CD4-positive, alpha-beta T cell treated with Interleukin-15 for 4 hours (primary cell): ENCODE results near the gene METTL6.
"Not testable (repeated sequence)": the region's sequence is repeated elsewhere in the genome, so short reads cannot be mapped to it uniquely, and the experiment has no call there.

Experiments used
- DNase-seq: peaks from one replicate; pipeline ENCODE4 v3.0.0-alpha.2; 2020; ENCODE audit warnings: low spot score

The METTL6 gene

DNA sequence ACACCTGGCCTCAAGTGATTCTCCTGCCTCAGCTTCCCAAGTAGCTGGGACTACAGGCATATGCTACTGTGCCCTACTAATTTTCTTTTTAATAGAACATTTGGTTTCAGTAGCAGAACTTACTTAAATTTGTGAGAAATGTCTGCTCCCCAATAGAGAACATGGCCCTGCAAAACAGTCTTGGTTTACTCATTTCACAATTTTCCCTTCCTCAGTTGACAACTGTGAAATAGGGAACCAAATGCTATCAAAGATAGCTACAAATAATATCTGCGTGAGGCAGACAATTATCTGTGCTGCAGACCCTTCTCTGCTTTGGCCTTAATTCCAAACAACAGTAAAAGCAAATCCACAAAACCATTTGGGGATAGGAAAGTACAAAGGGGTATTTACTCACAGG is 22.6 kb downstream of the METTL6 start:
- DNase-seq: no peak

DNA sequence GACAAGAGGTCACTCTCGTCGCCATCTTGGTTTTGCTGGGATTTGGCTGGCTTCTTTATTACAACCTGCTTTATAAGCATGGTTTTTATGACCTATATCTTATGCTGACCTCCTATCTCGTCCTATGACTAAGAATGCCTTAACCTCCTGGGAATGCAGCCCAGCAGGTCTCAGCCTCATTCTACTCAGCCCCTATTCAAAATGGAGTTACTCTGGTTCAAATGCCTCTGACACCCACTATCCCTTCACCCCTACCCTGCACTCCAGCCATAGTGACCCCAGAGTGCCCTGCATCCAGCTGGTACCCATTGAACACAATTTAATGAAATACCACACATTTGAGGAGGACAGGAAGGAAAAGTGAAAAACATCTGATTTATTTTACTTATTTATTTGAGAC is 23.4 kb downstream of the METTL6 start:
- DNase-seq: no peak

DNA sequence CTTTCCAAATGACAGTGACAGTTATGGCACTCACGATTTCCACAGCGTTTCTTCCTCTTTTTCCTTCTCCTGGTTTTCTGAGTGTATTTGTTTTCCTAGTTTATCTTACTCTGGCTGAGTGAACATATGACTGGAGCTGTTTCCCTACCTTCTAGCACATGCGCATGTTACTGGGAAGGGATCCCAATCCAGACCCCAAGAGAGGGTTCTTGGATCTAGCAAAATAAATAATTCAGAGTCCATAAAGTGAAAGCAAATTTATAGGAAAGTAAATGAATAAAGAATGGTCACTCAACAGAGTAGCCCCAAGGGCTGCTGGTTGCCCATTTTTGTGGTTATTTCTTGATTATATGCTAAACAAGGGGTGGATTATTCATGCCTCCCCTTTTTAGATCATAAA is 23.8 kb downstream of the METTL6 start:
- no peak for DNase-seq

DNA sequence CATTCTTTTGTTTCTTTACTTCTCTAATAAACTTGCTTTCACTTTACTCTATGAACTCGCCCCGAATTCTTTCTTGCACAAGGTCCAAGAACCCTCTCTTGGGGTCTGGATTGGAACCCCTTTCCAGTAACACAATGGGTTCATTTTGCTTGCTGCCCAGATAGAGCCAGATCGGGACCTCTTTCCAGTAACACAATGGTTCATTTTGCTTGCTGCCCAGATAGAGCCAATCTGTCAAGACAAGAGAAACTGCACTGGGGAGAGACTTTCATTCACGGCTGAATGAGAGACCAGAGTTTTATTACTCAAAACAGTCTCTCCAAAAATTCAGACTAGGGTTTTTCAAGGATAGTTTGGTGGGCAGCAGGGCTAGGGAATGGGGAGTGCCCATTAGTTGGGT is 25.4 kb downstream of the METTL6 start:
- DNase-seq: no peak

DNA sequence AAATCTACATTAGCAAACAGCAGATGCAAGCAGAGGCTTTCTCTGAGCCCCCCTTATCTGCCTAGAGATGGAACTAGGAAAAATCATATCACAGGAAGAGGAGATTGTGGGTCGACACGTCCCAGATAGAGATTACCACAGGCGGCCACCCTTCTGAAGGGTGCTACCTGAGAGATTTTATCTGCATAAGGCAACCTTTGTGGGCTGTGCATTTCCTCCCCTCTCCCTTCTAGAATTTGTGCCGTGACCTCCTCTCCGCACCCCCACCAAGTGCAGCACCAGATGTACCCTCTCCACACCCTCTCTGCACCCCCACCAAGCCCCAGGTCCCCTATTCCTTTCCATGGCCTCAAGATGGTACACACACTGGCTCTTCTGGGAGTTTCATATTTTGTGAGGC is 27.4 kb downstream of the METTL6 start:
- peak; percentile 16 for DNase-seq

DNA sequence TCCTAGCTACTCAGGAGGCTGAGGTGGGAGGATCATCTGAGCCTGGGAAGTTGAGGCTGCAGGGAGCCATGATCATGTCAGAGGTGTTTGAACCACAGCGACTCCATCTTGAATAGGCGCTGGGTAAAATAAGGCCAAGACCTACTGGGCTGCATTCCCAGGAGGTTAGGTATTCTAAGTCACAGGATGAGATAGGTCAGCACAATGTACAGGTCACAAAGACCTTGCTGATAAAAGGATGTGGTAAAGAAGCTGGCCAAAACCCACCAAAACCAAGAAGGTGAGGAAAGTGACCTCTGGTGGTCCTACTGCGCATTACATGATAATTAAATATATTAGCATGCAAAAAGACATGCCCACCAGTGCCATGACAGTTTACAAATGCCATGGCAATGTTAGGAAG is 28.6 kb downstream of the METTL6 start:
- peak; percentile 51 for DNase-seq

DNA sequence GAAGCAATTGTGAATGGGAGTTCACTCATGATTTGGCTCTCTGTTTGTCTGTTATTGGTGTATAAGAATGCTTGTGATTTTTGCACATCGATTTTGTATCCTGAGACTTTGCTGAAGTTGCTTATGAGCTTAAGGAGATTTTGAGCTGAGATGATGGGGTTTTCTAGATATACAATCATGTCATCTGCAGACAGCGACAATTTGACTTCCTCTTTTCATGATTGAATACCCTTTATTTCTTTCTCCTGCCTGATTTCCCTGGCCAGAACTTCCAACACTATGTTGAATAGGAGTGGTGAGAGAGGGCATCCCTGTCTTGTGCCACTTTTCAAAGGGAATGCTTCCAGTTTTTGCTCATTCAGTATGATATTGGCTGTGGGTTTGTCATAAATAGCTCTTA is 34.1 kb downstream of the METTL6 start:
- DNase-seq: not testable (repeated sequence)

DNA sequence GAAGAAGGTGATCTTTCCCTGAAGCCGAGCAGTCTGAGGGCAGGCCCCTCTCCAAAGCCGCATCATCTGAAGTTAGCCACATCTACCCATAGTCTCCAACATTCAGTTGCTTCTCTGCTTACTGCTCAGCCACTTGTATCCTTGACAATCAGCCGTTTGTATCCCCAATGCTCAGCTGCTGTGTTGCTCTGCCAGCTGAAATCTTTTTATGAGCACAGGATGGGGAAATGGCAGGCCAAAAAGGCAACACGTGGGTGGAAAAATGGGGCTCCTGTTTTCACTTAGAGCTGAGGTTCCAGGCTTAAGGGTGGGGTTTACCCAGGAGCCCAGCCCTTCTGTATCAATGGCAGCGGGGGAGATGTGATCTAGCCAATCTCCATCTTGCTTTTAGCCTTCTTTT is 36.3 kb downstream of the METTL6 start:
- DNase-seq: no peak

DNA sequence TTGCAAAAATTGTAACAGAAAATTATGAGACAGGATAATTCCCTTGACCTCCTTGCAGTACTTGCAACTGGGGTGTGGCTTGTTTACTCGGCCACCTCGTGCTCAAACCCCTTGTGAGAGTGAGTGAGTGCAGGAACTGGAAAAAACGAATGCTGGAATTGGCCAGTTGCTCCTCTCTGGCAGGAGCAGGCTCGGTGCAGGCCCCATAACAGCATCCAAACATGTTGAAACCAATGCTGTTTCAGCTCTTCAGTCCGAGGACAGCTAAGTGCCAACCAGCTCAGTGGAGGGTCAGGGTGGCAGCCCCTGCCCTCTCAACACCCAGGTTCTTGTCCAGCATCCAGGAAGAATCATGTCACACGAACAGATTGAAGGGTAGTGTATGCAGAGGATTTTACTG is 36.9 kb downstream of the METTL6 start:
- no peak for DNase-seq

DNA sequence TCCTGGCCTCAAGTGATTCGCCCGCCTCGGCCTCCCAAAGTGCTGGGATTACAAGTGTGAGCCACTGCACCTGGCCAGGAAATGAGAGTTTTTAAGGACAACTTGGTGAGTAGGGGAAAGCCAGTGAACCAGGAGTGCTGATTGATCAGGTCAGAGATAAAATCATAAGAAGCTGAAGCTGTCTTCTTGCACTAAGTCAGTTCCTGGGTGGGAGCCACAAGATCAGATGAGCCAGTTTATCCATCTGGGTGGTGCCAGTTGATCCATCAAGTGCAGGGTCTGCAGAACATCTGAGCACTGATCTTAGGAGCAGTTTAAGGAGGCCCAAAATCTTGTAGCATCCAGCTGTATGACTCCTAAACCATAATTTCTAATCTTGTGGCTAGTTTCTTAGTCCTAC is 39.0 kb downstream of the METTL6 start:
- DNase-seq: not testable (repeated sequence)

DNA sequence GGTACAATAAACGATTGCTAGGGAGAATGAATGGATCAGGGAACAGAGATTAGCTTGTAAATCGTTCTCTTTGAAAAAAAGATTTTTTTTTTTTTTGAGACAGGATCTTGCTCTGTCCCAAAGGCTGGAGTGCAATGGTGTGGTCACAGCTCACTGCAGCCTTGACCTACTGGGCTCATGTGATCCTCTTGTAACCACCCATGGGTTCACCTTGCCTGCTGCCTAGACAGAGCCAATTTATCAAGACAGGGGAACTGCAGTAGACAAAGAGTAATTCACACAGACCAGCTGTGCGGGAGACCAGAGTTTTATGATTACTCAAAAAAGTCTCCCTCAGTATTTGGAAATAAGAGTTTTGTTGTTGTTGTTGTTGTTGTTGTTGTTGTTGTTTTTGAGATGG is 39.6 kb downstream of the METTL6 start:
- no peak for DNase-seq

DNA sequence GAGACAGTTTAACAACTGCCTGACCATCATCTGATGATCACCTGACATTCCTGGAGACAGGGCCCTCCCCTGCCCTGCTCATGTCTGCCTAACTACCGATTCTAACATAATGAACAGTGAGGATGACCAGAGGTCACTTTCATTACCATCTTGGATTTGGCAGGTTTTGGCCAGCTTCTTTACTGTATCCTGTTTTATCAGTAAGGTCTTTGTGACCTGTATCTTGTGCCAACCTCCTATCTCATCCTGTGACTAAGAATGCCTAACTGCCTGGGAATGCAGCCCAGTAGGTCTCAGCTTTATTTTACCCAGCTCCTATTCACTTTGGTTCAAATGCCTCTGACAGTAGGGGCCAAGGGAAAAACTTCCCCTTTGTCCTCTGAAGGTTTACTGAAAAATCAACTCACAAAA is 40.2 kb downstream of the METTL6 start:
- DNase-seq: no peak

DNA sequence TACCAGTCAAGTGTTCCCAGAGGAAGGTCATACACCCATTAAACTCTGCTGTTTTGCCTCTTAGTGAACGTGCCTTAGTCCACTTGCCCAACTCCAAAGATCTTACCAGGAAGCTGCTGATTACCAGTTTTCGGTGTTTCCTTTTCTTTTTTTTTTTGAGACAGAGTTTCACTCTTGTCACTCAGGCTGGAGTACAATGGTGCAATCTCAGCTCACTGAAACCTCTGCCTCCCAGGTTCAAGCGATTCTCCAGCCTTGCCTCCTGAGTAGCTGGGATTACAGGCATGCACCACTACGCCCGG is 40.7 kb downstream of the METTL6 start:
- DNase-seq: not testable (repeated sequence)

DNA sequence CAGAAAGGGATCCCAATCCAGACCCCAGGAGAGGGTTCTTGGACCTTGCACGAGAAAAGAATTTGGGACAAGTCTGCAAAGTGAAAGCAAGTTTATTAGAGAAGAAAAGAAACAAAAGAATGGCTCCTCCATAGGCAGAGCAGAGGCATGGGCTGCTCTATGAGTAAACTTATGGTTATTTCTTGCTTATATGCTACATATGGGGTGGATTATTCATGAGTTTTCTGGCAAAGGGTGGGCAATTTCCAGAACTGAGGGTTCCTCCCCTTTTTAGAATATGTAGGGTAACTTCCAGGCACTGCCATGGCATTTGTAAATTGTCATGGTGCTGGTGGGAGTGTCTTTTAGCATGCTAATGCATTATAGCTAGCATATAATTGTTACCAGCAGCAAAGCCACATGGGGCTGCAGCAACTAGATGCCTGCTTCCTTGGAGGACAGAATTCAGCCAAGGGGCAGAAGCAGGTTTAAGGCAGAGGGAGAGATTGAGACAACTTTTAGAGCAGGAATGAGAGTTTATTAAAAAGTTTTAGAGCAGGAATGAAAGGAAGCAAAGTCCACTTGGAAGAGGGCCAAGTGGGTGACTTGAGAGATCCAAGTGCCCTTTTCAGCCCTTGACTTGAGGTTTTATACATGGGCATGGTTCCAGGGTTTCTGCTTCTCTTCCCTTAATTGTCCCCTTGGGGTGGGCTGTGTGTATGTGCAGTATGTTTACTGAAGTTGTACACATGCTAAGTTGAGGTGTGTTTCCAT is 41.3 kb downstream of the METTL6 start:
- DNase-seq: no peak

DNA sequence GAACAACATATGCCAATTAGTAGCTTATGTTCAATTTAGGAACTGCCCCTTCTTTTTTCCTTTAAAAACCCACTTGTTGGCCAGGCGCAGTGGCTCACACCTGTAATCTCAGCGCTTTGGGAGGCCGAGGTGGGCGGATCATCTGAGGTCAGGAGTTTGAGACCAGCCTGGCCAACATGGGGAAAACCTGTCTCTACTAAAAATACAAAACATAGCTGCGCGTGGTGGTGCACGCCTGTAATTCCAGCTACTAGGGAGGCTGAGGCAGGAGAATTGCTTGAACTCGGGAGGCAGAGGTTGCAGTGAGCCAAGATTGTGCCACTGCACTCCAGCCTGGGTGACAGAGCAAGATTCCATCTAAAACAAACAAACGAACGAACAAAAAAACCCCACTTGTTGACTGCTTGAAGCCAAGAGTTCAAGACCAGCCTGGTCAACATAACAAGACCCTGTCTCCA is 42.1 kb downstream of the METTL6 start:
- DNase-seq: not testable (repeated sequence)

DNA sequence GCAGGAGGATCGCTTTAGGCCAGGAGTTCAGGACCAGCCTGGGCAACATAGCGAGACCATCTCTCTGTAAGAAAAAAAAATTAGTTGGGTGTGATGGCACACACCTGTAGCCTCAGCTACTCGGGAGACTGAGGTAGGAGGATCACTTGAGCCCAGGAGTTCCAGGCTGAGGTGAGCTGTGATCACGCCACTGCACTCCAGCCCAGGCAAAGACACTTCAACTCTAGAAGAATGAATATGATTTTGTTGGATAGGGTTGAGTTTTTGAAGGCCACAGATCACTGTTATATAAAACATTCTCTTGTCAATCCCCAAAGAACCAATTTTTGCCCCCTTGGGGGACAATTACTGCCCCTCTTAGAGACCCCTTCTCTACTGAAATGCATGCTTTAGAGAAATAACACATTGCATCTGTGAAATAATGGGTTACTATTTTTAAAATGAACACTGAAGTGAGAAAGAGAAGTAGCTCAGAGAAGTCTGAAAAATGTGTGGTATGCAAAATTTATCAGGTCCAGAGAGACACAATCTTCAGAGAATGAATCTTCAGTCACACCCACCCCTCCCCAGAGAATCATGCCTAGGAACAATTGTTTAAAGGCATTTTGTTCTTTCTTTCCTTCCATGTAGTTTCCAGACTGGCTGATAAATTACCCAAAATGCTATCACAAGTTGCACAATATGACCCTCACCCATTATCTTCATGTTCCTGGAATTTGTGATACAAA is 42.7 kb downstream of the METTL6 start:
- no peak for DNase-seq

DNA sequence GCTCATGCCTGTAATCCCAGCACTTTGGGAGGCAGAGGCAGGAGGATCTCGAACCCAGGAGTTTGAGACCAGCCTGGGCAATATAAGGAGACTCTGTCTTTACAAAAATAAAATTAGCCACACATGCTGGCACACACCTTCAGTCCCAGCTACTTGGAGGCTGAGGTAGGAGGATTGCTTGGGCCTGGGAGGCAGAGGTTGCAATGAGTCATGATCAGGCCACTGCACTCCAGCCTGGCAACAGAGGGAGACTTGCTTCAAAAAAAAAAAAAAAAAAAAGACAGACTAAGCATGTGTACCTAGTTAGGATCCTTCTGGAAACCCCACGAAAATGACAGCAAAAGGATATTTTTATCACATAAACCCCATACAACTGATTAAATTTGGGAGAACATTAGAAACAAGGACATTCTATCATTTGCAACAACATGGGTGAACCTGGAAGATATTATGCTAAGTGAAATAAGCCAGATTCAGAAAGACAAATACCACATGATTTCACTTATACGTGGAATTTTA is 44.9 kb downstream of the METTL6 start:
- DNase-seq: no peak

DNA sequence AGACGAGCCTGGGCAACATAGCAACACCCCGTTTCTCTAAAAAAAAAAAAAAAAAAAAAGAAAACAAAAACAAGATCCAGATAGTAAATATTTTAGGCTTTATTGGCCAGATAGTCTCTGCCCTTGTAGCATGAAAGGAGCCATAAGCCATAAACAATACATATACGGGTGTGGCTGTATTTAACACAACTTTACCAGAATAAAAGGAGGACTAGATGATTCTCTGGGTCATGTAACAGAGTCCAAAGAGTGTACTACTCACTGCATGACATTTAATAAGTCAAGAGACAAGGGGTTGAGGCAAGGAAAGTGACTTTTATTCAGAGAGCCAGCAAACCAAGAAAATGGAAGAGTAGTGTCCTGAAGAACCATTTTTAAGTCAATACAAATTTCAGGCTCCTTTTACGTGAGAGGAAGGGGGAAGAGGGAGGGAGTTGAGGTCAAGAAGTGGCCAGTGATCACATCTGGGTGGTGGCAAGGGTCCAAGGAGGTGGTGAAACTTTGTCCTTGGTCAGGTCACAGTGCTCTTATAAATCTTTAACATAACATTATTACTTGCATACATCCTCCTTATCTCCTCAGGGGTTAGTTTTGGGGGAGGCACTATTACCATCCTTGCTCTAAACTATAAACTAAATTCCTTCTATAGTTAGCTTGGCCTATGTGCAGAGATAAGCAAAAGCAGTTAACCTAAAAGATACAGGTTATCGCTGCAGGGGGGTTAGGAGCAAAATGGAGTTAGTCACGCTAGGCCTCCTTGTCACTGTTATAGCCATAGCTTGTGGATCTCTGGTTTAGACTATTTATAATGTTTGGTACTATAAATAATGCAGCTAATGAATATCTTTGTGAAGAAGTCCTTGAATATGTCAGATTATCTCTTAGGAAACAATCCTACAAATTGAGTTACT is 46.1 kb downstream of the METTL6 start:
- no peak for DNase-seq

DNA sequence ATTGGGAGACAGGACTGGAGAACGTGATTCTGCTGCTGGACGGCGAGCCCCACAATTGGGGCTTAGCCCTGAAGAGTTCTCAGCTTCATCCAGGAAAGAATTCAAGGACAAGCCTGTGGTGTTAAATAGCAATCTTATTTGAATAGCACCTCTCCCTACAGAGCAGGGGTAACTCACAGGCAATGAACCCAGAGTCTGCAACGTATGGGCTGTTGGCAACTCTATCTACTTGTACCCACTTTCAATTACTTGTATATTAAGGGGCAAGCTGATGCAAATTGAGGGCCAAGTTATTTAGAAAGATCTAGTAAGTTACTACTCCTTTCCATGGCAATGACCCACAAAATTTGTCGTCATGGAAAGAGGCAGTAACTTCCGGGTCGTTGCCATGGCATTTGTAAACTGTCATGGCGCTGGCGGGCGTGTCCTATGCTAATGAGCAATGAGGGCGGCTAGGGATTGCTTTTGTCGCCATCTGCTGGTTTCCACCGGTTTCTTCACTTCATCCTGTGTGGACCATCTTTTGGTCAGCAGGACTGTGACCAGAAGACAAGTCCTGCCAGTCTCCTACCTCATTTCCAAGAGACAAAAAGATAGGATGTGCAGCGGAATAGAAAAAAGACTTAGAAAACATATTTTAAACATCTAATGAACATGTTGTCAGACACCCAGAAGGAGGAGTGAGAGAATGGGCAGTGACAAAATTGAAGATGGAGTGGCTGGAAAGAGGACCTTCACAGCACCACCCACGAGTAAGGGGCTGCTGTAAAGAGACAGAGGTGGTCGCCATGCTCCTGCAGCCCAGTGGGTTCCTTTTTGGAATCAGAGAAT is 49.2 kb downstream of the METTL6 start:
- peak; percentile 96 for DNase-seq

DNA sequence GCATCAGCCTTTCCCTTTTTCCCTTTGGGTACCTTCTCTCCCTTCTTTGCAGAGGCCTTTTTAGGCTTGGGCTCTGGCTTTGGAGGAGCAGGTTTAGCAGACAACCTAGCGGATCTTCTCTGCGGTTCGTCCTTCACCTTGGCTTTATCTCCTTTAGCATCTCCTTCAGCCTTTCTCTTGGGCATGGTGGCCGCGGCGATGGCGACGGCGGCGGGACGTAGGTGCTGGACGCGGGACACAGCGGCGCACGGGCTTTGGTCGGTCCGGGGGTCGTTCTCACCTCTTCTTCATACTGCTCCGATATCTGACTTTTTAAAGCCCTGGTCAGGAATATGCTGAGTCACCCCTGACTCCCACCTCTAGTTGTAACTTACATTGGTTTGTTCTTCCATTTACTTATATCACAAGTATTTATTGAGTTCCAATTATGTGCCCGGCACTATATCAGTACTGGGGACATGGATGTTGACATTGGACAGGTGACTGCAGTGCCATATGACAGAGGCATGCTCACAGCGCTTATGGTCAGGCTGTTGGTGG is 51.8 kb downstream of the METTL6 start:
- DNase-seq: no peak

DNA sequence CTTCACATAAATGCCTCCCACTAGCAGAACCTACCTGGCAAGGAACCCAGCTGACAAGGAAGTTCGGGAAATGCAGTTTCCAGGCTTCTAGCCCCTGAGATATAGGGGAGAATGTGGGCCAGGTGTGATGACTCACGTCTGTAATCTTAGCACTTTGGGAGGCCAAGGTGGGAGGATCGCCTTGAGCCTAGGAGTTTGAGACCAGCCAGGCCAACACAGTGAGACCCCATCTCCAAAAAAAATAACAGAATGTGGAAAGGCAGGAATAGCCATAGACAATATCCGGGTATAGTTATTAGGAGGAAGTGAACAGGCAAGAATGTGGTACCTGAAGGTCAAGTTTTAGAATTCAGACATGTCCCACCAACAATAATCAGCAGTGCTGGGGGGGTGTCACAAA is 54.4 kb downstream of the METTL6 start:
- DNase-seq: no peak
